SK-N-SH (cell line): ENCODE data around the gene TPRG1.

Experiments
- CTCF ChIP-seq: fragments of 200-600 bp; sonication (generic); IDR thresholded peaks from 2 replicates; pipeline ENCODE4 v1.6.1; 2017; ENCODE audit warnings: antibody characterized with exemption, mild to moderate bottlenecking, moderate library complexity
- ELF1 ChIP-seq: IDR thresholded peaks from 2 replicates; pipeline ENCODE4 v1.4.0; 2012
- EP300 ChIP-seq, 2 experiments: IDR thresholded peaks; 2 replicates each; pipeline versions ENCODE4 v1.4.0 to v1.6.1; 2012; ENCODE audit warnings: borderline replicate concordance in 1 of 2, low read depth in 1 of 2, low read length in 1 of 2
- FOSL2 ChIP-seq: IDR thresholded peaks from 2 replicates; pipeline ENCODE4 v1.4.0; 2012; ENCODE audit warnings: low read depth, mild to moderate bottlenecking, moderate library complexity, borderline replicate concordance
- GABPA ChIP-seq: IDR thresholded peaks from 2 replicates; pipeline ENCODE4 v1.4.0; 2012; ENCODE audit warnings: low read depth, mild to moderate bottlenecking
- SMC3 ChIP-seq: IDR thresholded peaks from 2 replicates; pipeline ENCODE4 v1.6.1; 2012; ENCODE audit warnings: low read depth, low read length, improper control_type of control experiment
- TAF1 ChIP-seq: IDR thresholded peaks from 2 replicates; pipeline ENCODE4 v1.6.1; 2012; ENCODE audit warnings: low read depth, mild to moderate bottlenecking, low read length, moderate library complexity, borderline replicate concordance
- USF2 ChIP-seq: fragments of 150-350 bp; IDR thresholded peaks from 2 replicates; pipeline ENCODE4 v1.6.1; 2017; ENCODE audit warnings: antibody characterized with exemption, low read length, low read depth, borderline replicate concordance
- ZBTB33 ChIP-seq: IDR thresholded peaks from 2 replicates; pipeline ENCODE4 v1.4.0; 2012; ENCODE audit warnings: low read depth, borderline replicate concordance
- TF ChIP-seq, protein P1 (sequence below): IDR thresholded peaks from 2 replicates; pipeline ENCODE4 v1.4.0; 2012; ENCODE audit warnings: low read depth
- TF ChIP-seq, protein P2 (sequence below): IDR thresholded peaks from 2 replicates; pipeline ENCODE4 v1.6.1; 2012; ENCODE audit warnings: mild to moderate bottlenecking, low read depth, low read length, moderate library complexity

DNA sequence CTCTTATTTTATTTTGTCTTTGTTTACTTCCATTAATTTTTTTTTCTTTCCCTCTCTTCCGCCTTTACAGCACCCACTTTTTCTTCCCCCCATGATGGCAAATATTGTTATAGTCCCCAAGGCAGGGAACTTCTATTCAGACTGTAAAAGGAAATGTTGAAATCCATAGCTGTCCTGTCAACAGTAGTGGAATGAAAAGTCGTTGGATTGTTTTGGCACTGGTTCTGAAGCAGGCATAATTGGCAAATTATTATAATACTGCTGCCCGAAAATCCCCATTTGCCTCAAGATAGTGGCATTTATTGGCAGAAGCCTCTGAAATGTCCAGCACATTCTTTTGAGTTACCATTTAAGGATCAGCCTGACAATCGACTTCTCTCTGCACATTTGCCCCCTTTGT, 150.6 kb downstream of the TPRG1 start:
- no peak for TF ChIP-seq TAF1
- TF ChIP-seq FOSL2, result no peak
- TF ChIP-seq CTCF, result no peak
- TF ChIP-seq, protein P1, sequence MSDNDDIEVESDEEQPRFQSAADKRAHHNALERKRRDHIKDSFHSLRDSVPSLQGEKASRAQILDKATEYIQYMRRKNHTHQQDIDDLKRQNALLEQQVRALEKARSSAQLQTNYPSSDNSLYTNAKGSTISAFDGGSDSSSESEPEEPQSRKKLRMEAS, result no peak
- TF ChIP-seq ZBTB33, result no peak
- TF ChIP-seq ELF1, result no peak
- TF ChIP-seq GABPA, result no peak
- TF ChIP-seq, protein P2, sequence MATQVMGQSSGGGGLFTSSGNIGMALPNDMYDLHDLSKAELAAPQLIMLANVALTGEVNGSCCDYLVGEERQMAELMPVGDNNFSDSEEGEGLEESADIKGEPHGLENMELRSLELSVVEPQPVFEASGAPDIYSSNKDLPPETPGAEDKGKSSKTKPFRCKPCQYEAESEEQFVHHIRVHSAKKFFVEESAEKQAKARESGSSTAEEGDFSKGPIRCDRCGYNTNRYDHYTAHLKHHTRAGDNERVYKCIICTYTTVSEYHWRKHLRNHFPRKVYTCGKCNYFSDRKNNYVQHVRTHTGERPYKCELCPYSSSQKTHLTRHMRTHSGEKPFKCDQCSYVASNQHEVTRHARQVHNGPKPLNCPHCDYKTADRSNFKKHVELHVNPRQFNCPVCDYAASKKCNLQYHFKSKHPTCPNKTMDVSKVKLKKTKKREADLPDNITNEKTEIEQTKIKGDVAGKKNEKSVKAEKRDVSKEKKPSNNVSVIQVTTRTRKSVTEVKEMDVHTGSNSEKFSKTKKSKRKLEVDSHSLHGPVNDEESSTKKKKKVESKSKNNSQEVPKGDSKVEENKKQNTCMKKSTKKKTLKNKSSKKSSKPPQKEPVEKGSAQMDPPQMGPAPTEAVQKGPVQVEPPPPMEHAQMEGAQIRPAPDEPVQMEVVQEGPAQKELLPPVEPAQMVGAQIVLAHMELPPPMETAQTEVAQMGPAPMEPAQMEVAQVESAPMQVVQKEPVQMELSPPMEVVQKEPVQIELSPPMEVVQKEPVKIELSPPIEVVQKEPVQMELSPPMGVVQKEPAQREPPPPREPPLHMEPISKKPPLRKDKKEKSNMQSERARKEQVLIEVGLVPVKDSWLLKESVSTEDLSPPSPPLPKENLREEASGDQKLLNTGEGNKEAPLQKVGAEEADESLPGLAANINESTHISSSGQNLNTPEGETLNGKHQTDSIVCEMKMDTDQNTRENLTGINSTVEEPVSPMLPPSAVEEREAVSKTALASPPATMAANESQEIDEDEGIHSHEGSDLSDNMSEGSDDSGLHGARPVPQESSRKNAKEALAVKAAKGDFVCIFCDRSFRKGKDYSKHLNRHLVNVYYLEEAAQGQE, result no peak
- TF ChIP-seq USF2, result no peak
- no peak for TF ChIP-seq SMC3
- TF ChIP-seq EP300 (IDR thresholded peaks at IDR 0.05; ENCODE audit: borderline replicate concordance in 1 of 2, low read depth in 1 of 2, low read length in 1 of 2), result no peak
